DND-41 (cell line): ENCODE results near the gene PTPRJ.

Experiments used
- EZH2 ChIP-seq: IDR thresholded peaks from 3 replicates; pipeline ENCODE4 v1.6.1; 2012; ENCODE audit warnings: borderline replicate concordance, low read depth, mild to moderate bottlenecking, moderate library complexity, low read length, inconsistent platforms; ENCODE audit not compliant: severe bottlenecking
- TF ChIP-seq, protein P1 (sequence below): IDR thresholded peaks from 2 replicates; pipeline ENCODE4 v1.5.1; 2012; ENCODE audit warnings: borderline replicate concordance, low read length, moderate library complexity, mild to moderate bottlenecking; ENCODE audit not compliant: poor library complexity, severe bottlenecking; ENCODE audit errors: extremely low read depth

GRCh38 chr11:48036466-48036865 is 56.1 kb downstream of the PTPRJ start:
- TF ChIP-seq EZH2: no peak
- TF ChIP-seq, protein P1, sequence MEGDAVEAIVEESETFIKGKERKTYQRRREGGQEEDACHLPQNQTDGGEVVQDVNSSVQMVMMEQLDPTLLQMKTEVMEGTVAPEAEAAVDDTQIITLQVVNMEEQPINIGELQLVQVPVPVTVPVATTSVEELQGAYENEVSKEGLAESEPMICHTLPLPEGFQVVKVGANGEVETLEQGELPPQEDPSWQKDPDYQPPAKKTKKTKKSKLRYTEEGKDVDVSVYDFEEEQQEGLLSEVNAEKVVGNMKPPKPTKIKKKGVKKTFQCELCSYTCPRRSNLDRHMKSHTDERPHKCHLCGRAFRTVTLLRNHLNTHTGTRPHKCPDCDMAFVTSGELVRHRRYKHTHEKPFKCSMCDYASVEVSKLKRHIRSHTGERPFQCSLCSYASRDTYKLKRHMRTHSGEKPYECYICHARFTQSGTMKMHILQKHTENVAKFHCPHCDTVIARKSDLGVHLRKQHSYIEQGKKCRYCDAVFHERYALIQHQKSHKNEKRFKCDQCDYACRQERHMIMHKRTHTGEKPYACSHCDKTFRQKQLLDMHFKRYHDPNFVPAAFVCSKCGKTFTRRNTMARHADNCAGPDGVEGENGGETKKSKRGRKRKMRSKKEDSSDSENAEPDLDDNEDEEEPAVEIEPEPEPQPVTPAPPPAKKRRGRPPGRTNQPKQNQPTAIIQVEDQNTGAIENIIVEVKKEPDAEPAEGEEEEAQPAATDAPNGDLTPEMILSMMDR: no peak
